Thoracic aorta (tissue), 2 donors: ENCODE results near the gene STX7. TPM values are rescaled to one million over a fixed set of nuclear protein-coding genes. Genes with fewer than 3 reads are reported as not detected.

Source experiments
- ATAC-seq: fragments of 150-250 bp; one replicate; pipeline ENCODE4 v1.8.0; 2017; ENCODE audit warnings: low read depth; ENCODE audit not compliant: insufficient number of reproducible peaks, low FRiP score
- DNase-seq: peaks from one replicate; pipeline ENCODE4 v3.0.0-alpha.2; 2020; ENCODE audit warnings: low spot score
- H3K27ac ChIP-seq, 2 donors: fragments of 200-600 bp; sonication (generic); 1 replicate in 1 of 2; 2 replicates in 1 of 2; pipeline ENCODE4 v1.5.1; 2016; ENCODE audit warnings: mild to moderate bottlenecking in 2 of 2, moderate library complexity in 2 of 2
- H3K27me3 ChIP-seq: fragments of 200-600 bp; sonication (generic); replicated peaks from 2 replicates; pipeline ENCODE4 v1.6.0; 2016; ENCODE audit warnings: mild to moderate bottlenecking; ENCODE audit not compliant: insufficient read depth
- H3K36me3 ChIP-seq: fragments of 200-600 bp; sonication (generic); one replicate; pipeline ENCODE4 v1.5.1; 2016
- H3K4me1 ChIP-seq, 2 donors: fragments of 200-600 bp; sonication (generic); 1 replicate in 1 of 2; 2 replicates in 1 of 2; pipeline versions ENCODE4 v1.5.1 to v1.6.0; 2016; ENCODE audit warnings: low read depth in 2 of 2, mild to moderate bottlenecking in 1 of 2; ENCODE audit not compliant: control insufficient read depth in 1 of 2
- H3K4me3 ChIP-seq: fragments of 200-600 bp; sonication (generic); 2 replicates; pipeline ENCODE4 v1.5.1; 2016; ENCODE audit warnings: mild to moderate bottlenecking
- H3K9me3 ChIP-seq: fragments of 200-600 bp; sonication (generic); 2 replicates; pipeline ENCODE4 v1.5.1; 2016
- CTCF ChIP-seq: fragments of 200-600 bp; sonication (generic); IDR thresholded peaks from one replicate; pipeline ENCODE4 v1.5.1; 2019; ENCODE audit warnings: antibody characterized with exemption
- total RNA-seq, 2 donors: library from RNA; depleted of rRNA; stranded (reverse); fragments of >200 nt; gene quantifications; one replicate each; pipeline versions ENCODE4 v1.1.0 to v1.2.3, GENCODE V29; 2016

STX7 gene
- total RNA-seq, 2 donors from 2014 or later, result 46.2 to 64.0 TPM

- DNase-seq, result no peak
- no peak for TF ChIP-seq CTCF
- Histone ChIP-seq H3K27ac (no peak overlapping the region), H3K36me3 (no peaks in the 10 kb centered on the region), H3K9me3 (peaks cover 12% of the 10 kb centered on the region), H3K4me1 (no peaks in the 10 kb centered on the region), H3K4me3 (no peak overlapping the region), H3K27me3 (no peaks in the 10 kb centered on the region)
- ATAC-seq, result no peak
Observed at GRCh38 chr6:132445201-132445951, 67.5 kb downstream of the STX7 start.

- ATAC-seq (no peak), DNase-seq (no peak)
- peaks cover 12% of the 10 kb centered on the region for H3K9me3 ChIP-seq
- no peaks in the 10 kb centered on the region for H3K4me1 ChIP-seq
- H3K36me3 ChIP-seq, result no peaks in the 10 kb centered on the region
- no peak overlapping the region for H3K27ac ChIP-seq
- H3K27me3 ChIP-seq, result no peaks in the 10 kb centered on the region
- no peak overlapping the region for H3K4me3 ChIP-seq
- TF ChIP-seq CTCF, result no peak
Observed at GRCh38 chr6:132443206-132443605, 69.7 kb downstream of the STX7 start.

- ATAC-seq, result no peak
- no peaks in the 10 kb centered on the region for H3K36me3 ChIP-seq
- no peaks in the 10 kb centered on the region for H3K4me1 ChIP-seq
- H3K4me3 ChIP-seq, result no peak overlapping the region
- no peaks in the 10 kb centered on the region for H3K27me3 ChIP-seq
- no peak overlapping the region for H3K27ac ChIP-seq
- no peak for DNase-seq
- TF ChIP-seq CTCF, result no peak
- H3K9me3 ChIP-seq, result no peaks in the 10 kb centered on the region
Observed at GRCh38 chr6:132430110-132430509, 82.8 kb downstream of the STX7 start.

- no peak overlapping the region for H3K4me3 ChIP-seq
- H3K27ac ChIP-seq, result no peak overlapping the region
- H3K27me3 ChIP-seq, result no peaks in the 10 kb centered on the region
- DNase-seq, result no peak
- peaks cover 5% of the 10 kb centered on the region for H3K9me3 ChIP-seq
- TF ChIP-seq CTCF, result no peak
- ATAC-seq, result no peak
- no peaks in the 10 kb centered on the region for H3K36me3 ChIP-seq
- H3K4me1 ChIP-seq, result no peaks in the 10 kb centered on the region
Observed at GRCh38 chr6:132425176-132425575, 87.7 kb downstream of the STX7 start.

- ATAC-seq (no peak), DNase-seq (no peak)
- no peak for TF ChIP-seq CTCF
- Histone ChIP-seq H3K4me1 (no peaks in the 10 kb centered on the region), H3K9me3 (peaks cover 5% of the 10 kb centered on the region), H3K4me3 (no peak overlapping the region), H3K27me3 (no peaks in the 10 kb centered on the region), H3K36me3 (no peaks in the 10 kb centered on the region), H3K27ac (no peak overlapping the region)
Observed at GRCh38 chr6:132423839-132424238, 89.1 kb downstream of the STX7 start.
